Gastrocnemius medialis (tissue), 4 donors: ENCODE data around the gene AMZ1.

Experiments used
- CTCF ChIP-seq, 5 experiments: fragments of 450-650 bp in 3 of 5; fragments of 200-600 bp in 2 of 5; sonication (generic) in 2 of 5; IDR thresholded peaks in 4 of 5; conservative IDR thresholded peaks in 1 of 5; 1 replicate in 4 of 5; 2 replicates in 1 of 5; pipeline ENCODE4 v1.5.1; 2016 to 2019; ENCODE audit warnings: antibody characterized with exemption in 5 of 5, mild to moderate bottlenecking in 3 of 5, moderate library complexity in 3 of 5
- POLR2A ChIP-seq, 2 donors: fragments of 450-650 bp; IDR thresholded peaks; one replicate each; pipeline ENCODE4 v1.6.1; 2017; ENCODE audit warnings: antibody characterized with exemption in 2 of 2, mild to moderate bottlenecking in 2 of 2, moderate library complexity in 2 of 2

- TF ChIP-seq CTCF (IDR thresholded peaks at IDR 0.05 in 4 of 5, conservative IDR thresholded peaks at IDR 0.05 in 1 of 5) (no peak), POLR2A (IDR thresholded peaks at IDR 0.05) (no peak)
Observed at GRCh38 chr7:2644220-2644561, 43.8 kb upstream of the AMZ1 start.
